GM12873 (cell line): ENCODE data around the gene DRG1.

Experiments
- TF ChIP-seq, protein P1 (sequence below): IDR thresholded peaks from 2 replicates; pipeline ENCODE4 v1.5.1; 2012; ENCODE audit warnings: low read depth, mild to moderate bottlenecking, moderate library complexity, low read length, control low read depth; ENCODE audit not compliant: insufficient read depth; ENCODE audit errors: missing control alignments

The DRG1 gene

DNA sequence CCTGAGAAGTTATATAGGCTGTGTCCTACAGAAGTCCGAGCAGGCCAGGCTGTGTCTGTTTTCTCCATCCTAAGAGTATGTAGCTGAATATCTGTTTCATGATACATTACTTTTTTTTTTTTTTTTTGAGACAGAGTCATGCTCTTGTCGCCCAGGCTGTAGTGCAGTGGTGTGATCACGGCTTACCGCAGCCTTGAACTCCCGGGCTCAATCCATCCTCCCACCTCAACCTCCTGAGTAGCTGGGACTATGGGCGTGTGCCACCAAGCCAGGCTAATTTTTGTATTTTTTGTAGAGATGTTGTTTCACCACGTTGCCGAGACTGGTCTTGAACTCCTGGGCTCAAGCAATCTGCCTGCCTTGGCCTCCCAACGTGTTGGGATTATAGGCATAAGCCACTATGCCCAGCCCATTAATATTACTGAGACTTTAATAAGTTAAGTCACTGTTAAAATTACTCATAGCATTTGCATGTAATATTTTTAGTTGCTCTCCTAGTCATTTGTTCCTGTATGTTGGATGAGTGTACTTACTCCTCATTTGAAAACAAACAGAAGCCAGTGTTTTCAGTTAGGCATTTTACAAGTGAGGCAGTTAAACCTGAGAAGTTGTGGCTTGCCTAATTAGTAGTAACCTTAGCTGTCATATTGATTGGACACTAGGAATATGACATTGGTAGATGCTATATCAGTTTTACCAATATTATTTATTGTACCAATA lies 26.1 kb downstream of the DRG1 start:
- TF ChIP-seq, protein P1, sequence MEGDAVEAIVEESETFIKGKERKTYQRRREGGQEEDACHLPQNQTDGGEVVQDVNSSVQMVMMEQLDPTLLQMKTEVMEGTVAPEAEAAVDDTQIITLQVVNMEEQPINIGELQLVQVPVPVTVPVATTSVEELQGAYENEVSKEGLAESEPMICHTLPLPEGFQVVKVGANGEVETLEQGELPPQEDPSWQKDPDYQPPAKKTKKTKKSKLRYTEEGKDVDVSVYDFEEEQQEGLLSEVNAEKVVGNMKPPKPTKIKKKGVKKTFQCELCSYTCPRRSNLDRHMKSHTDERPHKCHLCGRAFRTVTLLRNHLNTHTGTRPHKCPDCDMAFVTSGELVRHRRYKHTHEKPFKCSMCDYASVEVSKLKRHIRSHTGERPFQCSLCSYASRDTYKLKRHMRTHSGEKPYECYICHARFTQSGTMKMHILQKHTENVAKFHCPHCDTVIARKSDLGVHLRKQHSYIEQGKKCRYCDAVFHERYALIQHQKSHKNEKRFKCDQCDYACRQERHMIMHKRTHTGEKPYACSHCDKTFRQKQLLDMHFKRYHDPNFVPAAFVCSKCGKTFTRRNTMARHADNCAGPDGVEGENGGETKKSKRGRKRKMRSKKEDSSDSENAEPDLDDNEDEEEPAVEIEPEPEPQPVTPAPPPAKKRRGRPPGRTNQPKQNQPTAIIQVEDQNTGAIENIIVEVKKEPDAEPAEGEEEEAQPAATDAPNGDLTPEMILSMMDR: no peak

DNA sequence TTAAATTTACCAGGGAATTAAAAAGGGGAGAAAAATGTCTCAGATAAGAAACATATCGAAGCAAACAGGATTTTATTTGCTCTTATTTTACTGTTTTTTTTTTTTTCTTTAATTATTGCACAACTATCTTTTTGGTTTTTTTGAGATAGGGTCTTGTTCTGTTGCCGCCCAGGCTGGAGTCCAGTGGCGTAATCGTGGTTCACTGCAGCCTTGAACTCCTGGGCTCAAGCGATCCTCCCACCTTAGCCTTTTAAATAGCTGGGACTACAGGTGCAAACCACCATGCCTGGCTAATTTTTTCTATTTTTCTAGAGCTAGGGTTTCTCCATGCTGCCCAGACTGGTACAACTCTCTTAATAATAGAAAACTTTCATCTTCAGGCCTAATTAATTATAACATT lies 32.5 kb downstream of the DRG1 start:
- TF ChIP-seq, protein P1: no peak

DNA sequence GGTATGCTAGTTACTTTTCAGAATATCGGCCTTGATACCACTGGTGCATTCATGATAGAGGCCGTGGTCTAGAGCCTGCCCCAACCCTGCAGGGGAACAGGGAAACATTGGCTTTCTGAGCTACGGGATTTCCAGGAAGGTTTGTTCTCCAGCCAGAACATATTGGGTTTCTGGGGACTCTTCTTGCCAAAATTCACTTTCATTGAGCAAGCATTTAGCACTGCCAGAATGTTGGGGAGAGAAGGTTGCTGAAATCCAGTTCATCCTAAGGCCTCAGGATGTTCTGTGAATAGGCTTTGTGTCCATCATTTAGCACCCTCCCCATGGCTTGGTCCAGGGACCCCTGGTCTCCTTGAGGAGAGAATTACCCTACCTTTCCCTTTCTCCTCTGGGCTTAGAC lies 36.7 kb downstream of the DRG1 start:
- TF ChIP-seq, protein P1: no peak

DNA sequence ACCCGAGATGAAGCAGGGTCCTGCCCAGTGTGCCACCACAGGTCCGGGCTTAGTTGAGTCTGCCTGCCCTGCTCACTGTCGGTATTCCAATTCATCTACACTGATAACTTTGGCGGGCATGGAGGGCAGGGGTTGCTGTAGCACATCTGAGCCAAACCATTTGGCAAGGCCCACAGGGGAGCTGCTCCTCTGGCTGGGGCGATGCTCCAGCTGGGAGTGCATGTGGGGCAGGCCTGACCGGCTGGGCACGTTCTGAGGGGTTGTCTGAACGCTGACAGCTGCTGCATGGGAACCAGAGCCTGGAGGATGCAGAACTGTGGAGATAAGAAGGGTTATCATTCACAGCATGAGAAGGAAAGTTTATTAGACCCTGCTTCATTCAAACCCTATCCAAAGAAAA lies 40.4 kb downstream of the DRG1 start:
- TF ChIP-seq, protein P1: no peak

DNA sequence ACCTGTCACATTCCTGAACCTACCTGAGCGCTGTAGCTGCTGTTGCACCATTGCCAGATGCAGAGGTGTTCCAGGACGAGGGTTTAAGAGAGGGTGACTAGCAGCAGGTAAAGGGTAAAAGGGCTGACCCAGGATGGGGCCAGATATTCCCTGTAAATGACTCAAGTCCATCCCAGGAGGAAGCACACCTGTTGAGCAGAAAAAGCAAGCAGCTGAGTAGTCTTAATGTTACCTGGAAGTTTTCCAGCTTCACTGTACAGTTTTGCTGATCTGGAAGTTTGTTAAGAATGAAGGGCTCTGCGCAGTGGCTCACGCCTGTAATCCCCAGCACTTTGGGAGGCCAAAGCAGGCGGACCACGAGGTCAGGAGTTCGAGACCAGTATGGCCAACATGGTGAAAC lies 41.3 kb downstream of the DRG1 start:
- TF ChIP-seq, protein P1: no peak

DNA sequence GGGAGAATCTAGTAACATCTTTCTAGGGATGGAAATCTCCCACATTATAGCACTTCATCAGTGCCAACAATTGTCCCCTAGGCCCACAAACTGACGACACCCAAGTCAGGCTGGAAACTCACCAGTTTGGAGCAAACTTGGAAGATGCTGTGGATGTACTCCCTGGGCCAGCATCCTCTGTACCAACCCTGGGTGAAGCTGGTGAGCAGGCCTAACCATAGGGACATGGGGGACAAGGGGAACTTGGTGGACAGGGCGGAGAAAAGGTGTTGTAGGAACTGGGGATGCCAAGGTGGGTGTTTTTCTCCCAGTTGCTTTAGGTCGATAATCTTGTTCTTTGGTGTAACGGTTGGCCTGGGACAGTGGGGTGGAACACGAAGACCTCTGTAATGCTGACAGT lies 42.2 kb downstream of the DRG1 start:
- TF ChIP-seq, protein P1: no peak

DNA sequence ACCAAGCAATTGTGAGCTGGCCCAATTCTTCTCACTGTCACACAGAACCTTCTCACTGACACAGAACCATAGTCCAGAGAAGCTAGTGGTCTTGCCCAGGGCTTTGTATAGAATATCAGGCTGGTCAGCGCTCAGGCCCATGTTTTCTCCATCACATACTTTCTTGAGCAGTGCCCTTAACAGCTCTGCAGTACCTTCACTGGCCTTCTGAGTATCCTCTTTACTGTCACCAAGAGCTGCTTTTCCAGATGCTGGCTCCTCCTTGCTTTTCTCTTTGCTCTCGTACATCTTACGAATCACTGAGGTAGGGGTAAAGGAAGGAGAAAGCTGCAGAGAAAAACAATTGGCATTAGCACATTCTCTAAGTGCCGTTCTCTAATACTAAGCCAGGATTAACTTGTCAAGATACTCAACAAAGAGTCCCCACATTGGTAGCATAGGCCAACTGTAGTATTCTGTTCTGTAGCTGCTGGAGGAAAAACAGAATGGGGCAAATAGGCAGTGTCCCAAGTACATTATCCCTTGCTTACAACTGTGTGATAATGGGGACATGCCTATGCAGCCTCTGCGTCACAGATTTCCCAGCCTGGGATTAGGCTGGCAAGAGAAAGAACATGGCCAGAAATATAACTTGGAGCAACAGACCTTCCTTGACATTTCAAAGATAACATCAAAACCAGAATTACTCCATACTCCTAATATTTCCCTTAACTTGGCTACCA lies 43.5 kb downstream of the DRG1 start:
- TF ChIP-seq, protein P1: no peak
